Left cardiac atrium (tissue), 4 donors: ENCODE measurements around the gene C1QB. TPM values are rescaled to one million over a fixed set of nuclear protein-coding genes. Genes with fewer than 3 reads are reported as not detected.
A peak's percentile ranks its signal among the peaks of the same experiment; 100 is the strongest.

Source experiments
- ATAC-seq, 2 donors: fragments of 200-7000 bp; cut with Tn5 transposase; one replicate each; pipeline ENCODE4 v1.9.1; 2020; ENCODE audit warnings: mild to moderate bottlenecking in 2 of 2, moderate library complexity in 2 of 2
- DNase-seq: peaks from one replicate; pipeline ENCODE4 v3.0.0-alpha.2; 2020
- intact Hi-C, 2 donors: fragments of 100-400 bp; cut with DNase I; formaldehyde crosslinking; loops; one replicate each; pipeline versions ENCODE4 v1.14.1 to v1.15.1; 2022 to 2023
- total RNA-seq, 2 donors: library from RNA; stranded (reverse); fragmentation: NEBNext Ultra II Directional; extraction: Animal tissue kit (Norgen Biotek cat#: 25700); gene quantifications; one replicate each; pipeline ENCODE4 v1.2.1, GENCODE V29; 2021
- donor health status: DM: no; HTN: yes; CAD: no.
- donor health status: DM: no; HTN: yes; CAD: no; lungs with severe emphysema.
- donor health status: DM: yes; HTN: yes; CAD: no.
- donor health status: Dilated cardiomyopathy.

Gene C1QB
- total RNA-seq, 2 donors from 2014 or later = 133 to 356 TPM

DNA sequence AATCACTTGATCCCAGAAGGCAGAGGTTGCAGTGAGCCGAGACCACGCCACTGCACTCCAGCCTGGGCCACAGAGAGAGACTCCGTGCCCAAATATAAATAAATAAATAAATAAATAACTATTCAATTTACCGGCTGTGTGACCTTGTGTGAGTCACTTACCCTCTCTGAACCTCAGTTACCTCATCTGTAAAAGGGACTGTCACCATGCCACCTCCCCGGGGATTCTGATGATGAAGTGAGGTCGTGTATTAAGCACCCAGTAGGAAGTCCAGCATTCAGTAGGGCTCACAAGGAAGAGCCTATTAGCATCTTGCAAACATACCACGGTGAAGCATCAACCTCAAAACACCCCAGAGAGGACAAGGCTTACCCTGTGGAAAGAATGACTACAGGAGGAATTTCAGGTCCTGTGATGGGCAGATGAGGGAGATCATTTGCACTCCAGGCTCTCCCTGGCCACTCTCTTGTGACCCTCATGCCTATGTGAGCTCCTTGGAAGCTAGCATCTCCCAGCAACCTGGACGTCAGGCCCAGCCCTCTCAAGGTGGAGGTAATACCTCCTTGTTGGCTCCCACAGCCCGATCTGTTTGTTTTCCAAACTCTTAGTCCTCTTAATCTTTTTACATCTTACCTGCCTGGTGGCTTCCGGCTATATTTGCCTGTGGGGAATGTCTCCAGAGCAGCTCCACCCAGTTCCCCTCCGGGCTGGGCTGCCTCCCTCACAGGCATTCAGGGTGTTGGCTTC is 24.2 kb upstream of the C1QB start:
- intact Hi-C loops = no loop called here
- ATAC-seq = no peak
- DNase-seq = no peak

- DNase-seq = no peak
- ATAC-seq = no peak
- intact Hi-C loops = loop anchor here in 1 of 2 donors (10.0 kb wide), 1 partner anchor 95 kb away; no protein-coding TSS in a partner anchor
These were observed 23.1 kb upstream of the C1QB start for GRCh38 chr1:22629886-22630285.

- intact Hi-C loops = loop anchor here in 1 of 2 donors (10.0 kb wide), 1 partner anchor 99 kb away; no protein-coding TSS in a partner anchor
- DNase-seq = no peak
- no peak for ATAC-seq
These were observed 19.2 kb upstream of the C1QB start for GRCh38 chr1:22633697-22634463.

DNA sequence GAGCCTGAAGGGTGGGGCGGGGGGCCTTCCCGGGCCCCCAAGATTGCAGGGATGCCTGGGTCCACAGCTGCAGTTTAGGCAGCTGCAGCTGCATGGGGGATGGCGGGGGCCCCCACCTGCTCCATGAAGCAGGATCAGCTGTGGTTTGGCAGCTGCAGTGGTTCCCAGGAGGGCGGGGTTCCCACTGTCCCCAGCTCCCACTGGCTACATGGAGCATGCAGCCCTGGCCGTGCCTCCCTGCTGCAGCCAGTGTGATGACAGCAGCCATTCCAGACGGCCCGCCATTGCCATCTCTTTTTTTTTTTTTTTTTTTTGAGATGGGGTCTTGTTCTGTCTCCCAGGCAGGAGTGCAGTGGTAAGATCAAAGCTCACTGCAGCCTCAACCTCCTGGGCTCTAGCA is 17.6 kb upstream of the C1QB start:
- peak in 1 of 2 donors; percentile 48 for ATAC-seq
- DNase-seq = no peak

GRCh38 chr1:22636353-22636752 is 16.7 kb upstream of the C1QB start, which contains the start of gene C1QA:
C1QA (plus strand) TSS chr1:22636628; CDS start chr1:22637617, 989 bp downstream.
- intact Hi-C loops = loop anchor here in 1 of 2 donors (10.0 kb wide), 1 partner anchor 102 kb away; no protein-coding TSS in a partner anchor
- DNase-seq (peak; percentile 59), ATAC-seq (peak; percentile 73 to 85)

More for the DNA sequence above, 17.6 kb upstream of the C1QB start:
- intact Hi-C loops = loop anchor here in 1 of 2 donors (10.0 kb wide), 1 partner anchor 101 kb away; no protein-coding TSS in a partner anchor

DNA sequence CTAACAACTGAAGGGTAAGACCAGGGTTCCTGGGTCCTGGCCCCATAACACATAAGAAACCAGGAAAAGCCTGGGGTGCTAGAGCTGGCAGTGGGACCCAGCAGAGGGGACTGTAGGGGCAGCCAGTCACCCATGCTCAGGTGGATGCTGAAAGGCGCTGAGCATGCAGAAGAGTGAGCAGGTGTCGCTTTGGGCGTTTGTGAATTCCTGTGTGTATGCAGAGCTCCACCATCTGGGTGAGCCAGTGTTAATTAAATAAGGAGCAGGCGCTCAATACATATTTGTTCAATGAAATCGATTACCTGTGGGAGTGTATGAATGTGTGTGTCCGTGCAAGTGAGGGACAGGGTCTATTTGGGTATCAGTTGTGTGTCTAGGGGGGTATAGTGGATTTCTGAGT is 16.1 kb upstream of the C1QB start:
- intact Hi-C loops = loop anchor here in 1 of 2 donors (10.0 kb wide), 1 partner anchor 102 kb away; no protein-coding TSS in a partner anchor
- ATAC-seq = no peak
- no peak for DNase-seq

DNA sequence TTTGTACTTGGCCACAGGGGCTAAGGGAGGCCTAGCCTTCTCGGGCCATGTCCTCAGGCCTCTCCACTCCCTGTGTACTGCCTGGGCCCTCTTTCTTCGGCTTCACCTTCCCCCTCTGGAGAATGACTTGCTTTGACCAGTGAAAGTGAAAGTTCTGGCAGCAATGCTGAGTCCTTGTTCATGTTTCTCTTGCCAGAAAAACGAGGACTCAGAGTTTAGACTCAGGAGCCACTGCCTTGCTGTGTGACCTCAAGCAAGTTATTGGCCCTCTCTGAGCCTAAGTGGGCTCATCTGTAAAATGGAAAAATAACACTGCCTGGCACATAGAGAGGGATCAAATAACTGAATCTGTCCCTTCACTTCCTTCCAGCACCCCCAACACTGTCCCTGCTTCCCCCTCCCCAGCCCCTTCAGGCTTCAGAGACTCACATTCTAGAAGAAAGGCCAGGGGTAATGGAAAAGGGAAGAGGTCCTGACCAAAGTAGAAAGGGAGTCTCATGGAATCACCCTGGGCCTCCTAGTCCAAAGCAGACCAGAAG is 15.1 kb upstream of the C1QB start:
- DNase-seq (no peak), ATAC-seq (no peak)
- intact Hi-C loops = loop anchor here in 1 of 2 donors (10.0 kb wide), 1 partner anchor 103 kb away; no protein-coding TSS in a partner anchor

DNA sequence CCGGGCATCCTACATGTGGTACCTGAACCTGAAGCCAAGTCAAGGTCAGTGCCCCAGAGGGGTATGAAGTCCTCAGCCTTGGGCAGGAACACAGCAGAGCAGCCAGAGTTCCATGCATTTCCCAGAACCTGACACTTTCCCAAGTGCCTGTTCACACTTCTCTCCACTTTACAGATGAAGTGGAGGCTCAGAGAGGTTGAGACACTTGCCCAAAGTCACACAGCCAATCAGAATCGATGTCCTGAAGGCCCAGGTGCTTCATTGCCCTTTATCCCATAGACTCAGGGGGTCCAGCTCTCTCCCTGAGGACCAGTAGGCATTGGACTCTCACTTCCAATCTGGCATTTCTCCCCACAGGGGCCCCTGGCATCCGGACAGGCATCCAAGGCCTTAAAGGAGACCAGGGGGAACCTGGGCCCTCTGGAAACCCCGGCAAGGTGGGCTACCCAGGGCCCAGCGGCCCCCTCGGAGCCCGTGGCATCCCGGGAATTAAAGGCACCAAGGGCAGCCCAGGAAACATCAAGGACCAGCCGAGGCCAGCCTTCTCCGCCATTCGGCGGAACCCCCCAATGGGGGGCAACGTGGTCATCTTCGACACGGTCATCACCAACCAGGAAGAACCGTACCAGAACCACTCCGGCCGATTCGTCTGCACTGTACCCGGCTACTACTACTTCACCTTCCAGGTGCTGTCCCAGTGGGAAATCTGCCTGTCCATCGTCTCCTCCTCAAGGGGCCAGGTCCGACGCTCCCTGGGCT is 14.4 kb upstream of the C1QB start:
- ATAC-seq (no peak), DNase-seq (no peak)
- intact Hi-C loops = loop anchor here in 1 of 2 donors (10.0 kb wide), 1 partner anchor 104 kb away; no protein-coding TSS in a partner anchor

- intact Hi-C loops = loop anchor here in 1 of 2 donors (10.0 kb wide), 1 partner anchor 104 kb away; no protein-coding TSS in a partner anchor
- no peak for ATAC-seq
- DNase-seq = no peak
These were observed 13.8 kb upstream of the C1QB start for GRCh38 chr1:22639286-22639685.

DNA sequence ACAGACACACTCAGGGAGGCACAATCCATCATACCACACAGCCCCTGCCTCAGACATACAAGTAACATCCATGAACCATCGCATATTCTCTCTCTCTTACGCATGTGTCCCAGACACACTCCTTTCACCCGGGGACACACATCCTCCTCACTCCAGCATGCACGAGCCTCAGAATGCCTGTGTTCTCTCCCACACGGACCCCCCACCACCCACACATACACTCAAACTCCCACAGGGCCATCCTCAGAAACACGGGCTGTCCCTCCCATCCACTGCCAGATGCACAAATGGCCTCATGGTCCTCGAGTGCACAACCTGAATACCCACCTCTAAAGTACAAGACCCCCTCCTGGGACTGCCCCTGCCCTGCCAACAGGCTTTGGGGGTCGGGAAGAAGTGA is 11.8 kb upstream of the C1QB start:
- intact Hi-C loops = no loop called here

GRCh38 chr1:22641906-22642636 is 11.0 kb upstream of the C1QB start:
- intact Hi-C loops = loop anchor here (1.0 to 2.0 kb wide), 2 partner anchors 221 to 222 kb away; no protein-coding TSS in a partner anchor
- peak; percentile 90 for DNase-seq
- ATAC-seq = peak; percentile 79 to 88

More for the DNA sequence above, 11.8 kb upstream of the C1QB start:
- DNase-seq = no peak
- no peak for ATAC-seq

GRCh38 chr1:22643381-22643780 is 9.7 kb upstream of the C1QB start, which contains the start of gene C1QC:
C1QC (plus strand) TSS chr1:22643633; CDS start chr1:22644024, 391 bp downstream.
- DNase-seq (peak; percentile 55), ATAC-seq (peak; percentile 28 to 61)
- intact Hi-C loops = loop anchor here in 1 of 2 donors (2.0 kb wide), 1 partner anchor 223 kb away; no protein-coding TSS in a partner anchor

DNA sequence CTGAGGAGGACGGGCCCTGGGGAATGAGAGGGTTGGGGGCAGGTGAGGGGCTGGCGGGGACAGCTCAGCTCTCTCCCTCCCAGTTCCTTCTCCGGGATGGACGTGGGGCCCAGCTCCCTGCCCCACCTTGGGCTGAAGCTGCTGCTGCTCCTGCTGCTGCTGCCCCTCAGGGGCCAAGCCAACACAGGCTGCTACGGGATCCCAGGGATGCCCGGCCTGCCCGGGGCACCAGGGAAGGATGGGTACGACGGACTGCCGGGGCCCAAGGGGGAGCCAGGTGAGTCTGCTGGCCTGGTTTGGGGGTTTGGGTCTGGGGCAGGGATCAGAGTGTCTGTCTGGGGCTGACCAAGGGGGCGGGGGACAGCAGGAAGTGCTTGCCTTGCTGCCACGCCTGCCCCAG is 9.1 kb upstream of the C1QB start:
- DNase-seq (no peak), ATAC-seq (no peak)
- intact Hi-C loops = loop anchor here in 1 of 2 donors (2.0 kb wide), 2 partner anchors 217 to 223 kb away; no protein-coding TSS in a partner anchor

DNA sequence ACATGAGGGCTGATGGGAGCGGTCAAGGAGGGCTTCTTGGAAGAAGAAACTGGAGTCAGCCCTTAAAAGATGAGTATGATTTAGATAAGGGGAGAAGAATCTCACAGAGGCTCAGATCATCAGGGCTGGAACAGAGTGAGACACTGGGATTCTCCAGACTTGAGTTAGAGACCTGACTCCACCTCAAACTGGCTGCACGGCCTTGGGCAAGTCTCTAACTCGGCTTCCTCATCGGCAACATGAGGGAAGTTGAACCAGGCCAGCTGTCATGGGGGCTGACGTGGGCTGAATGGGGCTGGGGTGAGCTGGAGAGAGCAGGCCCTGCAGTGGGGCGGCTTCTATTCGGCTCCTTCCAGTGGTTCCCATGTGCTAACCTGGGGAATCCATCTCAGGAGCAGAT is 7.1 kb upstream of the C1QB start:
- peak in 1 of 2 donors; percentile 11 for ATAC-seq
- DNase-seq = no peak
- intact Hi-C loops = loop anchor here in 1 of 2 donors (2.0 kb wide), 1 partner anchor 219 kb away; no protein-coding TSS in a partner anchor

- DNase-seq (no peak), ATAC-seq (no peak)
- intact Hi-C loops = no loop called here
These were observed 6.7 kb upstream of the C1QB start for GRCh38 chr1:22646384-22646783.

- no peak for ATAC-seq
- no peak for DNase-seq
- intact Hi-C loops = no loop called here
These were observed 2.8 kb upstream of the C1QB start for GRCh38 chr1:22650089-22650693.
